K562 (cell line): ENCODE data around the gene ARHGAP12. TPM values are rescaled to one million over a fixed set of nuclear protein-coding genes. Genes with fewer than 3 reads are reported as not detected.

Experiments
- ATAC-seq: fragments of 200-7000 bp; cut with Tn5 transposase; 3 replicates; pipeline ENCODE4 v1.9.1; 2020; ENCODE audit warnings: moderate library complexity
- BruUV-seq: library from RNA; stranded (reverse); fragments of 400-500 nt; replicated peaks from 2 replicates; lab custom pipeline; 2021; lab: Mats Ljungman, UMichigan
- CTCF ChIA-PET: fragments of 300-600 bp; formaldehyde crosslinking; extraction: SDS; loops from one replicate; lab custom pipeline; 2021; ENCODE audit warnings: low intra/inter-chr PET ratio; lab: Yijun Ruan, JAX
- POLR2A ChIA-PET: fragments of 300-600, 350-650 bp; sonication (Branson Sonifier 250); formaldehyde crosslinking; extraction: SDS; loops from one replicate; lab custom pipeline; 2021; ENCODE audit warnings: antibody characterized with exemption, inconsistent platforms; lab: Yijun Ruan, JAX
- DNase-seq, 4 experiments: peaks; one replicate each; pipeline versions ENCODE4 v3.0.0 to v3.0.0-alpha.2; 2011 to 2018; ENCODE audit warnings: low spot score in 3 of 4, mixed read lengths in 3 of 4; ENCODE audit errors: extremely low read depth in 1 of 4
- FAIRE-seq: peaks from 2 replicates; lab custom pipeline; 2011; peaks lifted over from hg19 to GRCh38; lab: Jason Lieb, UNC
- H2AFZ ChIP-seq: 2 replicates; pipeline ENCODE4 v1.6.0; 2011; ENCODE audit warnings: low read depth, low read length, control low read depth, inconsistent platforms
- H3K27ac ChIP-seq: fragments of 200-600 bp; 3 replicates; pipeline ENCODE4 v1.8.0; 2011; ENCODE audit warnings: low read depth, mild to moderate bottlenecking, control low read depth, inconsistent platforms, low read length, moderate library complexity, mixed read lengths; ENCODE audit errors: extremely low read depth
- H3K27me3 ChIP-seq, 2 experiments: fragments of 300-600 bp in 1 of 2; 2 replicates in 1 of 2; 3 replicates in 1 of 2; pipeline versions ENCODE4 v1.6.0 to v1.8.0; 2011; ENCODE audit warnings: inconsistent platforms in 2 of 2, low read length in 2 of 2, mild to moderate bottlenecking in 1 of 2, mixed read lengths in 1 of 2, moderate library complexity in 1 of 2; ENCODE audit not compliant: control insufficient read depth in 2 of 2, insufficient read depth in 2 of 2
- H3K36me3 ChIP-seq: fragments of 300-600 bp; 3 replicates; pipeline ENCODE4 v1.8.0; 2011; ENCODE audit warnings: mild to moderate bottlenecking, low read length, inconsistent platforms; ENCODE audit not compliant: control insufficient read depth, insufficient read depth
- H3K4me1 ChIP-seq, 2 experiments: fragments of 200-600 bp in 1 of 2; replicated peaks in 1 of 2; 2 replicates in 1 of 2; 3 replicates in 1 of 2; pipeline versions ENCODE4 v1.5.1 to v1.8.0; 2011; ENCODE audit warnings: inconsistent platforms in 2 of 2, low read length in 2 of 2, mild to moderate bottlenecking in 1 of 2, mixed read lengths in 1 of 2, moderate library complexity in 1 of 2; ENCODE audit not compliant: control insufficient read depth in 2 of 2, insufficient read depth in 2 of 2
- H3K4me2 ChIP-seq: 2 replicates; pipeline ENCODE4 v1.6.1; 2011; ENCODE audit warnings: low read length, control low read depth, inconsistent platforms, mixed read lengths; ENCODE audit not compliant: insufficient read depth
- H3K4me3 ChIP-seq: fragments of 200-600 bp; sonication (generic), shearing (Covaris generic); 2 replicates; pipeline ENCODE4 v1.5.1; 2016; ENCODE audit warnings: control low read depth, inconsistent platforms
- H3K79me2 ChIP-seq: fragments of 200-600 bp; 3 replicates; pipeline ENCODE4 v1.8.0; 2011; ENCODE audit warnings: low read length, inconsistent platforms; ENCODE audit not compliant: control insufficient read depth, insufficient read depth
- H3K9ac ChIP-seq, 2 experiments: 2 replicates each; pipeline versions ENCODE4 v1.6.0 to v1.6.1; 2011; ENCODE audit warnings: low read depth in 2 of 2, low read length in 2 of 2, control low read depth in 1 of 2, inconsistent platforms in 1 of 2, mild to moderate bottlenecking in 1 of 2, mixed read lengths in 1 of 2; ENCODE audit not compliant: insufficient read depth in 1 of 2
- H3K9me1 ChIP-seq: one replicate; pipeline ENCODE4 v1.6.0; 2011; ENCODE audit warnings: inconsistent platforms, mild to moderate bottlenecking, low read length, moderate library complexity; ENCODE audit not compliant: control insufficient read depth, insufficient read depth
- H3K9me3 ChIP-seq: replicated peaks from 2 replicates; pipeline ENCODE4 v1.5.1; 2011; ENCODE audit warnings: low read depth, low read length, inconsistent platforms; ENCODE audit not compliant: control insufficient read depth, insufficient read depth
- H4K20me1 ChIP-seq: replicated peaks from 2 replicates; pipeline ENCODE4 v1.6.1; 2011; ENCODE audit warnings: low read length, inconsistent platforms, mixed read lengths; ENCODE audit not compliant: control insufficient read depth, insufficient read depth
- COPS2 ChIP-seq: fragments of 450-650 bp; conservative IDR thresholded peaks from 2 replicates; pipeline ENCODE4 v1.6.1; 2016; ENCODE audit warnings: mild to moderate bottlenecking, moderate library complexity
- ELF2 ChIP-seq: fragments of 250-450 bp; sonication (Bioruptor Pico); IDR thresholded peaks from 2 replicates; pipeline ENCODE4 v1.5.0; 2021; ENCODE audit warnings: mild to moderate bottlenecking
- KLF10 ChIP-seq: fragments of 250-450 bp; sonication (Bioruptor Pico); IDR thresholded peaks from 2 replicates; pipeline ENCODE4 v1.6.1; 2021; ENCODE audit warnings: matching md5 sums
- PHB ChIP-seq: fragments of 250-450 bp; sonication (Bioruptor Pico); IDR thresholded peaks from 2 replicates; pipeline ENCODE4 v1.5.0; 2021
- RB1 ChIP-seq: fragments of 450-650 bp; IDR thresholded peaks from 2 replicates; pipeline ENCODE4 v1.6.1; 2017; ENCODE audit warnings: low read depth, mild to moderate bottlenecking
- RFX1 ChIP-seq: fragments of 450-650 bp; IDR thresholded peaks from 2 replicates; pipeline ENCODE4 v1.6.1; 2016; ENCODE audit warnings: mild to moderate bottlenecking, moderate library complexity
- SUPT5H ChIP-seq: fragments of 450-650 bp; IDR thresholded peaks from 2 replicates; pipeline ENCODE4 v1.6.1; 2016
- TCF3 ChIP-seq: sonication (generic); formaldehyde crosslinking; IDR thresholded peaks from 2 replicates; pipeline ENCODE4 v1.4.0; 2020; ENCODE audit warnings: mild to moderate bottlenecking, missing genetic modification reagents
- WGBS: fragments of 100-300 bp; shearing (Covaris generic); methylation state at CpG from one replicate; pipeline ENCODE4 v1.1.6; 2016; ENCODE audit warnings: low coverage, mixed read lengths; ENCODE audit not compliant: insufficient coverage; ENCODE audit errors: missing lambda C conversion rate; 5-methylcytosine and 5-hydroxymethylcytosine counted together
- in situ Hi-C: fragments of 300-500 bp; cut with MboI; formaldehyde crosslinking; loops from 4 replicates; pipeline ENCODE4 v1.15.0; 2018; ENCODE audit warnings: inconsistent platforms, mixed read lengths
- intact Hi-C: fragments of 100-400 bp; cut with micrococcal nuclease; formaldehyde crosslinking; loops from 2 replicates; pipeline ENCODE4 v1.14.2; 2022
- polyA plus RNA-seq, 8 experiments: library from polyadenylated mRNA; depleted of rRNA in 4 of 8; stranded (reverse) in 5 of 8; unstranded in 3 of 8; fragments of >200 nt; fragmentation: Nextera tagmentation in 2 of 8; fragmentation: Illumina TruSeq in 1 of 8; extraction: Ambion mirVana in 2 of 8; extraction: Trizol in 1 of 8; gene quantifications; 2 replicates each; pipeline versions ENCODE4 v1.2.1 to v1.2.3, GENCODE V29; 2011 to 2014; ENCODE audit warnings: inconsistent platforms in 1 of 8, missing spikeins in 1 of 8
- total RNA-seq, 7 experiments: library from RNA; depleted of rRNA in 6 of 7; stranded (reverse); fragments of >200 nt in 6 of 7; fragmentation: Illumina TruSeq in 2 of 7; extraction: Trizol in 2 of 7; gene quantifications; 2 replicates each; pipeline versions ENCODE4 v1.2.1 to v1.2.3, GENCODE V29; 2011 to 2021; ENCODE audit warnings: low replicate concordance in 1 of 7

ARHGAP12 gene
- total and polyA plus RNA-seq, 9 of the 15 experiments (the other 6 are each of a cell fraction or from before 2014, with no cell fraction given), result 4.4 to 18.7 (median 10.1) TPM

DNA sequence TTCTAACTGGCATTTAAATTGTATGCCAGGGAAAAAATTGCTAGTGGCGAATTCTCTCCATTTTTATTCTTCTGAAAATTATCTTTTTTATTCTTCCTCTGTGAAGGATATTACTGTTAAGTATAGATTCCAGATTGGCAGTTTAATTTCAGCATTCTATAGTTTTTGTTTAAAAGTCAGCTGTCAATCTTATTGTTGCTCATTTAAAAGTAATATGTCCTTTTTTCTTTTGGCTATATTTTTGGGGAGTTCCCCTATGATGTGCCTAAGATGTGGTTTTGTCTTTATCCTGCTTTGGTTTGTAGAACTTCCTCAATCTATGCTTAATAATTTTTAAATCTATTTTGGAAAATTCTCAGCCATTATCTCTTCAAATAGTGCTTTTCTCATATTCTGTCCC, 135.9 kb downstream of the ARHGAP12 start:
- no peak for TF ChIP-seq PHB
- TF ChIP-seq KLF10 (CRISPR knock-in tag), result no peak
- TF ChIP-seq SUPT5H, result no peak
- no peak for TF ChIP-seq ELF2 (CRISPR knock-in tag)
- TF ChIP-seq COPS2, result no peak
- TF ChIP-seq RB1, result no peak
- Histone ChIP-seq H3K27me3 (no peaks in the 10 kb centered on the region), H3K9me3 (no peaks in the 10 kb centered on the region), H3K4me1 (no peaks in the 10 kb centered on the region), H4K20me1 (no peaks in the 10 kb centered on the region), H2AFZ (no peak overlapping the region), H3K4me3 (no peak overlapping the region), H3K36me3 (no peaks in the 10 kb centered on the region), H3K4me2 (no peak overlapping the region), H3K9me1 (no peaks in the 10 kb centered on the region), H3K9ac (no peak overlapping the region), H3K79me2 (no peaks in the 10 kb centered on the region), H3K27ac (no peak overlapping the region)
- in situ Hi-C loops, result loop anchor here (25.0 kb wide), 1 partner anchor 1055 kb away; no protein-coding TSS in a partner anchor
- 0% methylated on average over 1 of the region's 1 CpG for WGBS
- no peak for FAIRE-seq
- DNase-seq, result no peak
- ATAC-seq, result no peak
- no TSS peak for BruUV-seq
- POLR2A ChIA-PET, result no interaction called here
- intact Hi-C loops, result no loop called here
- CTCF ChIA-PET, result no interaction called here

DNA sequence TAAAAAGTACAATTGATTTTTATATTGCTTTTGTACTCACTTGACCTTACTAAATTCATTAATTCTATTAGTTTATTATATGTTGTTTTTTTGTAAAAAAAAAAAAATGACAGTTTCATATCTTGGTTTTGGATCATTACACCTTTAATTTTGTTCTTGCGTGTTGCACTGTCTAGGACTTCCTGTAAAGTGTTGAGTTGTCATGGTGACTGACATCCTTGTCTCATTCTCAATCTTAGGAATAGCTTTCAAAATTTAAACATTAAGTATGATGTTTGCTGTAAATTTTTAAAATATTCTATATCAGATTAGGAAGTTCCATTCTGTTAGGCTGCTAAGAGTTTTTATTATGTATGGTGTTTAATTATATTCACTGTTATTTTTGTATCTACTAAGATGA, 139.1 kb downstream of the ARHGAP12 start:
- in situ Hi-C loops, result loop anchor here (25.0 kb wide), 1 partner anchor 1052 kb away; no protein-coding TSS in a partner anchor
- intact Hi-C loops, result no loop called here

More for the DNA sequence above, 139.1 kb downstream of the ARHGAP12 start:
- ChIA-PET CTCF (no interaction called here), POLR2A (no interaction called here)
- no peaks in the 10 kb centered on the region for H3K79me2 ChIP-seq
- no peak overlapping the region for H3K27ac ChIP-seq
- no peaks in the 10 kb centered on the region for H3K4me1 ChIP-seq
- no peak overlapping the region for H2AFZ ChIP-seq
- 13% methylated on average over 1 of the region's 1 CpG for WGBS
- no peaks in the 10 kb centered on the region for H3K9me1 ChIP-seq
- H3K4me3 ChIP-seq, result no peak overlapping the region
- no peak for FAIRE-seq
- H3K4me2 ChIP-seq, result no peak overlapping the region
- no peak for DNase-seq
- ATAC-seq, result no peak
- H3K36me3 ChIP-seq, result no peaks in the 10 kb centered on the region
- TF ChIP-seq TCF3 (no peak), RFX1 (peak; percentile 60)
- no TSS peak for BruUV-seq
- no peak overlapping the region for H3K9ac ChIP-seq
- H3K9me3 ChIP-seq, result no peaks in the 10 kb centered on the region
- no peaks in the 10 kb centered on the region for H4K20me1 ChIP-seq
- H3K27me3 ChIP-seq, result no peaks in the 10 kb centered on the region; a peak in 1 of 5 replicates
